Adrenal gland (tissue), 5 donors: ENCODE results near the gene MDGA2.

Experiments used
- CTCF ChIP-seq, 6 experiments: fragments of 450-650 bp in 4 of 6; fragments of 200-600 bp in 2 of 6; sonication (generic) in 1 of 6; IDR thresholded peaks; 1 replicate in 5 of 6; 2 replicates in 1 of 6; pipeline versions ENCODE4 v1.5.1 to v1.8.0; 2016 to 2021; ENCODE audit warnings: antibody characterized with exemption in 6 of 6, mild to moderate bottlenecking in 2 of 6, moderate library complexity in 1 of 6
- POLR2A ChIP-seq, 2 donors: fragments of 450-650 bp; IDR thresholded peaks; one replicate each; pipeline ENCODE4 v1.6.1; 2017; ENCODE audit warnings: antibody characterized with exemption in 2 of 2, mild to moderate bottlenecking in 2 of 2, moderate library complexity in 1 of 2
- donor health status: DM: no; HTN: no; CAD: no.

DNA sequence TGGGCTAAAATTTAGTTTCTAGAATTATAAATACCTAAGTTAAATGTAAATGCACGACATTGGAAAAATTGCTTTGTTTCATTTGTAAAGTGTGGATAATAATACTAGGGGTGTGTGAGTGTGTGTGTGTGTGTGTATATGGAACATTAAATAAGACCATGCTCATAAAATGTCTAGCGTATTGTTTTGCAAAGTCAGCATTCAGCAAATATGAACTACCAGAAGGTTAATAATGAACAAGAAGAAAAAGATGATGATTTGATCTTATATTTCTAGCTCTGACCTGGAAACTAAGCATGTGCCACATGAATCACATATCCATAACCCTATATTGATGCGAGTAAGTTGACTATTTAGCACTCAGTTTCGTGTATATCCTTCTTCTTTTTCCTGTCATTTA is 44.9 kb upstream of the MDGA2 start:
- TF ChIP-seq CTCF (IDR thresholded peaks at IDR 0.05) = no peak
- no peak for TF ChIP-seq POLR2A (IDR thresholded peaks at IDR 0.05)
